K562 (cell line): Measurements from ENCODE around the gene TMEM203. TPM values are rescaled to one million over a fixed set of nuclear protein-coding genes. Genes with fewer than 3 reads are reported as not detected.

Source experiments
- CREB3L1 ChIP-seq: fragments of 450-650 bp; IDR thresholded peaks from 2 replicates; pipeline ENCODE4 v1.6.1; 2014; ENCODE audit warnings: low read depth, mild to moderate bottlenecking, moderate library complexity, borderline replicate concordance
- HMBOX1 ChIP-seq: sonication (generic); IDR thresholded peaks from 2 replicates; pipeline ENCODE4 v1.6.1; 2016
- KAT2B ChIP-seq: IDR thresholded peaks from one replicate; pipeline ENCODE4 v1.6.1; 2012; ENCODE audit warnings: low read depth, mild to moderate bottlenecking, control low read depth, inconsistent platforms, low read length, moderate library complexity
- MTA1 ChIP-seq: fragments of 450-650 bp; IDR thresholded peaks from 2 replicates; pipeline ENCODE4 v1.6.1; 2017; ENCODE audit warnings: borderline replicate concordance
- MTA3 ChIP-seq: fragments of 450-650 bp; formaldehyde crosslinking; IDR thresholded peaks from 2 replicates; pipeline ENCODE4 v1.6.1; 2017; ENCODE audit warnings: mild to moderate bottlenecking, borderline replicate concordance
- SIX5 ChIP-seq, 2 experiments: IDR thresholded peaks; 2 replicates each; pipeline ENCODE4 v1.6.1; 2011; ENCODE audit warnings: low read length in 2 of 2, borderline replicate concordance in 1 of 2, low read depth in 1 of 2, mild to moderate bottlenecking in 1 of 2, moderate library complexity in 1 of 2; ENCODE audit not compliant: insufficient read depth in 1 of 2
- TAF7 ChIP-seq: fragments of 450-650 bp; IDR thresholded peaks from 2 replicates; pipeline ENCODE4 v1.6.1; 2016; ENCODE audit warnings: missing genetic modification characterization, missing compliant biosample characterization
- ZBTB26 ChIP-seq: fragments of 450-650 bp; formaldehyde crosslinking; IDR thresholded peaks from 2 replicates; pipeline ENCODE4 v1.4.0; 2022; ENCODE audit warnings: missing genetic modification characterization
- ZFX ChIP-seq: sonication (generic); formaldehyde crosslinking; IDR thresholded peaks from 2 replicates; pipeline ENCODE4 v1.8.0; 2022; ENCODE audit warnings: mild to moderate bottlenecking, missing genetic modification reagents, moderate library complexity
- ZNF511 ChIP-seq: sonication (generic); formaldehyde crosslinking; IDR thresholded peaks from 2 replicates; pipeline ENCODE4 v1.8.0; 2022; ENCODE audit warnings: mild to moderate bottlenecking, missing genetic modification reagents
- ZNF764 ChIP-seq: fragments of 250-450 bp; sonication (Bioruptor Pico); IDR thresholded peaks from 2 replicates; pipeline ENCODE4 v1.4.0; 2020; ENCODE audit warnings: low read depth, mild to moderate bottlenecking, moderate library complexity
- polyA plus RNA-seq, 8 experiments: library from polyadenylated mRNA; depleted of rRNA in 4 of 8; stranded (reverse) in 5 of 8; unstranded in 3 of 8; fragments of >200 nt; fragmentation: Nextera tagmentation in 2 of 8; fragmentation: Illumina TruSeq in 1 of 8; extraction: Ambion mirVana in 2 of 8; extraction: Trizol in 1 of 8; gene quantifications; 2 replicates each; pipeline versions ENCODE4 v1.2.1 to v1.2.3, GENCODE V29; 2011 to 2014; ENCODE audit warnings: inconsistent platforms in 1 of 8, missing spikeins in 1 of 8
- total RNA-seq, 7 experiments: library from RNA; depleted of rRNA in 6 of 7; stranded (reverse); fragments of >200 nt in 6 of 7; fragmentation: Illumina TruSeq in 2 of 7; extraction: Trizol in 2 of 7; gene quantifications; 2 replicates each; pipeline versions ENCODE4 v1.2.1 to v1.2.3, GENCODE V29; 2011 to 2021; ENCODE audit warnings: low replicate concordance in 1 of 7

The TMEM203 gene
- total and polyA plus RNA-seq, 9 of the 15 experiments (the other 6 are each of a cell fraction or from before 2014, with no cell fraction given), result 8.8 to 59.5 (median 37.6) TPM

- no peak for TF ChIP-seq ZBTB26 (CRISPR knock-in tag)
- TF ChIP-seq MTA1, result peak; percentile 98
- no peak for TF ChIP-seq HMBOX1
- no peak for TF ChIP-seq ZNF764 (CRISPR knock-in tag)
- TF ChIP-seq MTA3, result no peak; the same call in 1 of the 2 replicates
- TF ChIP-seq ZNF511 (CRISPR knock-in tag), result peak; percentile 42; the same call in 1 of the 2 replicates
- TF ChIP-seq TAF7, result peak; percentile 57
- peak; percentile 88 for TF ChIP-seq ZFX (CRISPR knock-in tag)
- peak; percentile 59; the same call in 1 of the 2 replicates for TF ChIP-seq CREB3L1
- peak; percentile 31 to 40; a peak in 2 of 4 replicates for TF ChIP-seq SIX5 (IDR thresholded peaks at IDR 0.05; ENCODE audit: borderline replicate concordance in 1 of 2, insufficient read depth in 1 of 2, low read depth in 1 of 2, low read length in 2 of 2)
- TF ChIP-seq KAT2B, result no peak
Measured at GRCh38 chr9:137205126-137206069, at the start of gene TMEM203, which contains the start of gene NDOR1 (continued).
